Prostate gland (tissue), 2 donors: Measurements from ENCODE around the gene TRAF7.

Experiments used
- CTCF ChIP-seq, 4 experiments: fragments of 200-600 bp in 2 of 4; fragments of 450-650 bp in 2 of 4; sonication (generic) in 2 of 4; IDR thresholded peaks; 1 replicate in 3 of 4; 2 replicates in 1 of 4; pipeline ENCODE4 v1.5.1; 2016 to 2019; ENCODE audit warnings: antibody characterized with exemption in 4 of 4, mild to moderate bottlenecking in 2 of 4, moderate library complexity in 2 of 4
- POLR2A ChIP-seq: fragments of 450-650 bp; IDR thresholded peaks from one replicate; pipeline ENCODE4 v1.6.1; 2016; ENCODE audit warnings: antibody characterized with exemption, mild to moderate bottlenecking

GRCh38 chr16:2199095-2199494 is 43.5 kb downstream of the TRAF7 start:
- TF ChIP-seq POLR2A, result no peak
- no peak for TF ChIP-seq CTCF (IDR thresholded peaks at IDR 0.05)
